HepG2 (cell line): ENCODE data around the gene LRFN2.

Experiments used
- KLF11 ChIP-seq: IDR thresholded peaks from 2 replicates; pipeline ENCODE4 v1.6.1; 2016; ENCODE audit warnings: missing compliant biosample characterization
- ZBTB49 ChIP-seq: sonication (generic); formaldehyde crosslinking; IDR thresholded peaks from 2 replicates; pipeline ENCODE4 v1.4.0; 2020; ENCODE audit warnings: missing genetic modification reagents, borderline replicate concordance
- TF ChIP-seq, protein P1 (sequence below): sonication (generic); formaldehyde crosslinking; IDR thresholded peaks from 2 replicates; pipeline ENCODE4 v1.5.0; 2020; ENCODE audit warnings: mild to moderate bottlenecking, missing genetic modification reagents, moderate library complexity
- TF ChIP-seq, protein P2 (sequence below): sonication (generic); formaldehyde crosslinking; IDR thresholded peaks from 2 replicates; pipeline ENCODE4 v1.8.0; 2022; ENCODE audit warnings: low read depth, missing genetic modification reagents

DNA sequence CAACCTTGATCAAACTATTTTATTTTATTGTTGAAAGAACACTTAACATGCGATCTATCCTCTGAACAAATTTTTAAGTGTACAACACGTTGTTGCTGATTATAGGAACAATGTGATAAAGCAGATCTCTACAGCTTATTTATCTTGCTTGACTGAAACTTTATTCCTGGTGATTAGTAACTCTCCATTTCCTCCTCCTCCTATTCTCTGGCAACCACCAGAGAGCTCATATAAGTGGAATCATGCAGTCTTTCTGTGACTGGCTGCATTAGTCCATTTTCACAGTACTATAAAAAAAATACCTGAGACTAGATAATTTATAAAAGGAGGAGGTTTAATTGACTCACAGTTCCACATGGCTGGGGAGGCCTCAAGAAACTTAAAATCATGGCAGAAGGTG, 218.1 kb downstream of the LRFN2 start:
- no peak for TF ChIP-seq KLF11 (CRISPR knock-in tag)
- TF ChIP-seq, protein P1, sequence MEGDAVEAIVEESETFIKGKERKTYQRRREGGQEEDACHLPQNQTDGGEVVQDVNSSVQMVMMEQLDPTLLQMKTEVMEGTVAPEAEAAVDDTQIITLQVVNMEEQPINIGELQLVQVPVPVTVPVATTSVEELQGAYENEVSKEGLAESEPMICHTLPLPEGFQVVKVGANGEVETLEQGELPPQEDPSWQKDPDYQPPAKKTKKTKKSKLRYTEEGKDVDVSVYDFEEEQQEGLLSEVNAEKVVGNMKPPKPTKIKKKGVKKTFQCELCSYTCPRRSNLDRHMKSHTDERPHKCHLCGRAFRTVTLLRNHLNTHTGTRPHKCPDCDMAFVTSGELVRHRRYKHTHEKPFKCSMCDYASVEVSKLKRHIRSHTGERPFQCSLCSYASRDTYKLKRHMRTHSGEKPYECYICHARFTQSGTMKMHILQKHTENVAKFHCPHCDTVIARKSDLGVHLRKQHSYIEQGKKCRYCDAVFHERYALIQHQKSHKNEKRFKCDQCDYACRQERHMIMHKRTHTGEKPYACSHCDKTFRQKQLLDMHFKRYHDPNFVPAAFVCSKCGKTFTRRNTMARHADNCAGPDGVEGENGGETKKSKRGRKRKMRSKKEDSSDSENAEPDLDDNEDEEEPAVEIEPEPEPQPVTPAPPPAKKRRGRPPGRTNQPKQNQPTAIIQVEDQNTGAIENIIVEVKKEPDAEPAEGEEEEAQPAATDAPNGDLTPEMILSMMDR (CRISPR knock-in tag), result no peak
- TF ChIP-seq ZBTB49 (CRISPR knock-in tag), result no peak
- TF ChIP-seq, protein P2, sequence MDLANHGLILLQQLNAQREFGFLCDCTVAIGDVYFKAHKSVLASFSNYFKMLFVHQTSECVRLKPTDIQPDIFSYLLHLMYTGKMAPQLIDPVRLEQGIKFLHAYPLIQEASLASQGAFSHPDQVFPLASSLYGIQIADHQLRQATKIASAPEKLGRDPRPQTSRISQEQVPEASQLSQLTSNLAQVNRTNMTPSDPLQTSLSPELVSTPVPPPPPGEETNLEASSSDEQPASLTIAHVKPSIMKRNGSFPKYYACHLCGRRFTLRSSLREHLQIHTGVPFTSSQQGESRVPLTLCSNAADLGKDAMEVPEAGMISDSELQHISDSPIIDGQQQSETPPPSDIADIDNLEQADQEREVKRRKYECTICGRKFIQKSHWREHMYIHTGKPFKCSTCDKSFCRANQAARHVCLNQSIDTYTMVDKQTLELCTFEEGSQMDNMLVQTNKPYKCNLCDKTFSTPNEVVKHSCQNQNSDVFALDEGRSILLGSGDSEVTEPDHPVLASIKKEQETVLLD (CRISPR knock-in tag), result no peak
